ENCODE measurements around the gene TNRC6B. TPM values are rescaled to one million over a fixed set of nuclear protein-coding genes. Genes with fewer than 3 reads are reported as not detected.

The TNRC6B gene
- total and polyA plus RNA-seq, 2 experiments from 2014 or later = 46.9 to 87.8 TPM

GRCh38 chr22:40200795-40201530 lies 23.2 kb downstream of the TNRC6B start:
- H3K36me3 ChIP-seq (ENCODE audit: insufficient read depth) = no peaks in the 10 kb centered on the region
- no peak overlapping the region for H3K4me2 ChIP-seq
- H3K27me3 ChIP-seq (ENCODE audit: insufficient read depth) = no peaks in the 10 kb centered on the region
- Mint-ChIP-seq H3K4me1 (peaks cover 85% of the 10 kb centered on the region), H3K27me3 (ENCODE audit: insufficient read depth, low read depth, poor library complexity) (peaks cover 15% of the 10 kb centered on the region), H3K4me3 (no peak overlapping the region), H3K27ac (no peak overlapping the region; the same call in 1 of the 2 replicates), H3K36me3 (ENCODE audit: low read depth) (peaks cover 11% of the 10 kb centered on the region; the same call in 1 of the 3 replicates), H3K9me3 (no peaks in the 10 kb centered on the region)
- no peaks in the 10 kb centered on the region for H3F3A ChIP-seq (replicated peaks; ENCODE audit: low read depth)
- peaks cover 82% of the 10 kb centered on the region for H3K4me1 ChIP-seq (ENCODE audit: insufficient read depth)
- no peak overlapping the region for H3K4me3 ChIP-seq
- DNase-seq (ENCODE audit: low spot score) (no peak), ATAC-seq (no peak; the same call in 2 of the 3 replicates)
- no peak overlapping the region for H3K27ac ChIP-seq (ENCODE audit: low read depth)
- H3K79me2 ChIP-seq (replicated peaks; ENCODE audit: insufficient read depth) = peaks cover 100% of the 10 kb centered on the region
- no peaks in the 10 kb centered on the region for H3K9me2 ChIP-seq (ENCODE audit: insufficient read depth)
- H2AFZ ChIP-seq = no peak overlapping the region
- peaks cover 49% of the 10 kb centered on the region for H4K20me1 ChIP-seq (replicated peaks; ENCODE audit: insufficient read depth)
- TF ChIP-seq ETS1 (IDR thresholded peaks at IDR 0.05) = no peak
- no peak for TF ChIP-seq EZH2 (IDR thresholded peaks at IDR 0.05; ENCODE audit: low read depth, unreplicated experiment)
- no peak for TF ChIP-seq STAT1 (IDR thresholded peaks at IDR 0.05; ENCODE audit: unreplicated experiment)
- TF ChIP-seq CREB1 (CRISPR knock-in tag; IDR thresholded peaks at IDR 0.05; ENCODE audit: low read depth) = no peak
- no peak for TF ChIP-seq EZH2phosphoT487 (IDR thresholded peaks at IDR 0.05; ENCODE audit: unreplicated experiment)
- no peak for TF ChIP-seq NANOG (IDR thresholded peaks at IDR 0.05; ENCODE audit: borderline replicate concordance)
- no peak for TF ChIP-seq ZNF331 (CRISPR knock-in tag; IDR thresholded peaks at IDR 0.05; ENCODE audit: low read depth)
- no peak for TF ChIP-seq CTCF (conservative IDR thresholded peaks at IDR 0.05; ENCODE audit: low read depth in 2 of 2)
- no peak for TF ChIP-seq JUNB (IDR thresholded peaks at IDR 0.05; ENCODE audit: unreplicated experiment)
- no peak for TF ChIP-seq ZNF114 (CRISPR knock-in tag; IDR thresholded peaks at IDR 0.05)
- TF ChIP-seq POLR2AphosphoS5 (IDR thresholded peaks at IDR 0.05; ENCODE audit: low read depth) = no peak
- TF ChIP-seq REST (IDR thresholded peaks at IDR 0.05; ENCODE audit: unreplicated experiment) = no peak
- no peak for TF ChIP-seq ZNF462 (CRISPR knock-in tag; IDR thresholded peaks at IDR 0.05)

Measured in GM23338 (cell line).